IMR-90 (cell line): ENCODE measurements around the gene ODAD2. TPM values are rescaled to one million over a fixed set of nuclear protein-coding genes. Genes with fewer than 3 reads are reported as not detected.

Source experiments
- ATAC-seq: fragments of 200-7000 bp; cut with Tn5 transposase; 2 replicates; pipeline ENCODE4 v1.9.1; 2020; ENCODE audit warnings: low read depth, mild to moderate bottlenecking, moderate library complexity
- BruUV-seq: library from RNA; stranded (reverse); fragments of 400-500 nt; replicated peaks from 2 replicates; lab custom pipeline; 2021; lab: Mats Ljungman, UMichigan
- CTCF ChIA-PET: fragments of 300-600 bp; formaldehyde crosslinking; extraction: SDS; loops from one replicate; lab custom pipeline; 2021; ENCODE audit warnings: antibody characterized with exemption; lab: Yijun Ruan, JAX
- POLR2A ChIA-PET: fragments of 300-600 bp; sonication (Branson Sonifier 250); formaldehyde crosslinking; loops from one replicate; lab custom pipeline; 2022; ENCODE audit warnings: antibody characterized with exemption; ENCODE audit not compliant: unreplicated experiment; lab: Charles Lee
- DNase-seq: peaks from one replicate; pipeline ENCODE4 v3.0.0; 2013
- H2AFZ ChIP-seq: replicated peaks from 2 replicates; pipeline ENCODE3; 2013; ENCODE audit warnings: low read length, mild to moderate bottlenecking; ENCODE audit not compliant: poor library complexity
- H2AK5ac ChIP-seq: 2 replicates; pipeline ENCODE4 v1.6.1; 2013; ENCODE audit warnings: low read depth, low read length, inconsistent platforms
- H2AK9ac ChIP-seq: replicated peaks from 2 replicates; pipeline ENCODE3; 2013; ENCODE audit warnings: mild to moderate bottlenecking, low read depth, low read length, moderate library complexity; ENCODE audit not compliant: poor library complexity
- H2BK120ac ChIP-seq: 2 replicates; pipeline ENCODE4 v1.6.1; 2013; ENCODE audit warnings: low read depth, low read length, inconsistent platforms
- H2BK15ac ChIP-seq: 3 replicates; pipeline ENCODE4 v1.6.1; 2013; ENCODE audit warnings: low read depth, low read length, inconsistent platforms
- H2BK20ac ChIP-seq: 2 replicates; pipeline ENCODE4 v1.6.1; 2013; ENCODE audit warnings: low read depth, mild to moderate bottlenecking, inconsistent platforms, low read length, moderate library complexity
- H2BK5ac ChIP-seq: 2 replicates; pipeline ENCODE4 v1.6.1; 2013; ENCODE audit warnings: mild to moderate bottlenecking, low read depth, low read length, inconsistent platforms; ENCODE audit not compliant: poor library complexity, severe bottlenecking
- H3K14ac ChIP-seq: replicated peaks from 2 replicates; pipeline ENCODE4 v1.6.1; 2013; ENCODE audit warnings: low read depth, low read length, inconsistent platforms
- H3K18ac ChIP-seq: 2 replicates; pipeline ENCODE4 v1.6.1; 2013; ENCODE audit warnings: low read depth, low read length, control low read depth
- H3K23ac ChIP-seq: 2 replicates; pipeline ENCODE4 v1.6.1; 2013; ENCODE audit warnings: low read depth, low read length, inconsistent platforms
- H3K27ac ChIP-seq: 2 replicates; pipeline ENCODE4 v1.5.1; 2013; ENCODE audit warnings: mild to moderate bottlenecking, control low read depth, low read length; ENCODE audit not compliant: insufficient read depth
- H3K27me3 ChIP-seq: 2 replicates; pipeline ENCODE4 v1.6.1; 2013; ENCODE audit warnings: low read length; ENCODE audit not compliant: control insufficient read depth, insufficient read depth
- H3K36me3 ChIP-seq: 2 replicates; pipeline ENCODE4 v1.6.1; 2013; ENCODE audit warnings: low read length, mixed read lengths; ENCODE audit not compliant: control insufficient read depth, insufficient read depth
- H3K4ac ChIP-seq: 2 replicates; pipeline ENCODE4 v1.6.1; 2013; ENCODE audit warnings: low read depth, low read length, inconsistent platforms
- H3K4me1 ChIP-seq: 2 replicates; pipeline ENCODE4 v1.6.1; 2013; ENCODE audit warnings: low read length, mixed read lengths; ENCODE audit not compliant: control insufficient read depth, insufficient read depth
- H3K4me2 ChIP-seq: 2 replicates; pipeline ENCODE4 v1.6.1; 2013; ENCODE audit warnings: low read depth, mild to moderate bottlenecking, control low read depth, low read length, moderate library complexity
- H3K4me3 ChIP-seq: 2 replicates; pipeline ENCODE4 v1.5.1; 2013; ENCODE audit warnings: low read depth, mild to moderate bottlenecking, control low read depth, low read length, moderate library complexity; ENCODE audit not compliant: insufficient read depth
- H3K56ac ChIP-seq: 2 replicates; pipeline ENCODE4 v1.6.1; 2013; ENCODE audit warnings: low read length, inconsistent platforms; ENCODE audit not compliant: insufficient read depth; ENCODE audit errors: extremely low read depth
- H3K79me1 ChIP-seq, 2 experiments: 2 replicates each; pipeline ENCODE4 v1.6.1; 2013; ENCODE audit warnings: low read length in 2 of 2, inconsistent platforms in 1 of 2, low read depth in 1 of 2
- H3K9ac ChIP-seq: 2 replicates; pipeline ENCODE4 v1.6.1; 2013; ENCODE audit warnings: low read depth, low read length, control low read depth
- H3K9me1 ChIP-seq: 2 replicates; pipeline ENCODE4 v1.6.1; 2013; ENCODE audit warnings: low read length, inconsistent platforms; ENCODE audit not compliant: insufficient read depth
- H3K9me3 ChIP-seq: 2 replicates; pipeline ENCODE4 v1.6.1; 2013; ENCODE audit warnings: low read length; ENCODE audit not compliant: control insufficient read depth, insufficient read depth
- H4K20me1 ChIP-seq: 2 replicates; pipeline ENCODE4 v1.6.1; 2013; ENCODE audit warnings: low read length, inconsistent platforms; ENCODE audit not compliant: insufficient read depth
- H4K5ac ChIP-seq: 2 replicates; pipeline ENCODE4 v1.6.1; 2013; ENCODE audit warnings: mild to moderate bottlenecking, low read depth, low read length, control low read depth
- H4K8ac ChIP-seq, 2 experiments: 2 replicates each; pipeline ENCODE4 v1.6.1; 2013; ENCODE audit warnings: low read depth in 2 of 2, low read length in 2 of 2, control low read depth in 1 of 2, inconsistent platforms in 1 of 2
- H4K91ac ChIP-seq: 2 replicates; pipeline ENCODE4 v1.6.1; 2013; ENCODE audit warnings: low read depth, low read length, inconsistent platforms; ENCODE audit not compliant: insufficient read depth
- WGBS, 2 experiments: methylation state at CpG; one replicate each; pipeline versions ENCODE4 v1.1.5 to v1.1.7; 2013; ENCODE audit warnings: missing lambda C conversion rate in 2 of 2; ENCODE audit not compliant: insufficient read length in 1 of 2; ENCODE audit errors: extremely low coverage in 2 of 2; 5-methylcytosine and 5-hydroxymethylcytosine counted together
- dilution Hi-C: fragments of 300-500 bp; cut with HindIII; formaldehyde crosslinking; loops from one replicate; pipeline ENCODE4 v1.14.3; 2018; ENCODE audit warnings: low sequenced_read_pairs; ENCODE audit not compliant: unreplicated experiment
- in situ Hi-C: fragments of 300-500 bp; cut with MboI; formaldehyde crosslinking; loops from 3 replicates; pipeline ENCODE4 v1.14.3; 2019; ENCODE audit warnings: low sequenced_read_pairs, inconsistent platforms, mixed read lengths
- intact Hi-C: fragments of 100-400 bp; cut with micrococcal nuclease; formaldehyde crosslinking; loops from 2 replicates; pipeline ENCODE4 v1.10.0; 2022
- polyA plus RNA-seq, 3 experiments: library from polyadenylated mRNA; depleted of rRNA; stranded (reverse); fragments of >200 nt; gene quantifications; 2 replicates each; pipeline ENCODE4 v1.2.3, GENCODE V29; 2012; ENCODE audit warnings: low replicate concordance in 1 of 3
- total RNA-seq: library from RNA; depleted of rRNA; stranded (reverse); fragments of >200 nt; gene quantifications from 2 replicates; pipeline ENCODE4 v1.2.3, GENCODE V29; 2012
- TF ChIP-seq, protein P1 (sequence below): fragments of 150-350 bp; IDR thresholded peaks from 2 replicates; pipeline ENCODE4 v1.6.1; 2017; ENCODE audit warnings: mild to moderate bottlenecking, antibody characterized with exemption, low read length, low read depth

Gene ODAD2
- total and polyA plus RNA-seq, 2 of the 4 experiments (the other 2 are of a cell fraction), result 0.53 to 0.72 TPM

GRCh38 chr10:28008054-28008453, 9.2 kb upstream of the ODAD2 start:
- TF ChIP-seq, protein P1, sequence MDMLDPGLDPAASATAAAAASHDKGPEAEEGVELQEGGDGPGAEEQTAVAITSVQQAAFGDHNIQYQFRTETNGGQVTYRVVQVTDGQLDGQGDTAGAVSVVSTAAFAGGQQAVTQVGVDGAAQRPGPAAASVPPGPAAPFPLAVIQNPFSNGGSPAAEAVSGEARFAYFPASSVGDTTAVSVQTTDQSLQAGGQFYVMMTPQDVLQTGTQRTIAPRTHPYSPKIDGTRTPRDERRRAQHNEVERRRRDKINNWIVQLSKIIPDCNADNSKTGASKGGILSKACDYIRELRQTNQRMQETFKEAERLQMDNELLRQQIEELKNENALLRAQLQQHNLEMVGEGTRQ, result no peak
- no peak overlapping the region for H3K23ac ChIP-seq
- intact Hi-C loops (no loop called here), dilution Hi-C loops (no loop called here), in situ Hi-C loops (no loop called here)
- H3K9ac ChIP-seq, result no peak overlapping the region
- H3K14ac ChIP-seq, result no peak overlapping the region
- H2BK5ac ChIP-seq, result no peak overlapping the region
- H3K56ac ChIP-seq, result no peak overlapping the region
- no peak overlapping the region for H2BK120ac ChIP-seq
- no peak overlapping the region for H3K18ac ChIP-seq
- H3K9me1 ChIP-seq, result no peaks in the 10 kb centered on the region
- BruUV-seq, result no TSS peak
- H3K36me3 ChIP-seq, result no peaks in the 10 kb centered on the region
- no peak overlapping the region for H2BK15ac ChIP-seq
- H4K20me1 ChIP-seq, result no peaks in the 10 kb centered on the region
- no peak overlapping the region for H4K8ac ChIP-seq
- no peak overlapping the region for H3K4me3 ChIP-seq
- no peak overlapping the region for H4K91ac ChIP-seq
- H3K4ac ChIP-seq, result no peak overlapping the region
- H3K9me3 ChIP-seq, result no peaks in the 10 kb centered on the region
- no peak overlapping the region for H2AK9ac ChIP-seq
- H2BK20ac ChIP-seq, result no peak overlapping the region
- no peak overlapping the region for H2AFZ ChIP-seq
- H3K79me1 ChIP-seq, result no peaks in the 10 kb centered on the region
- no CpG with 5 or more reads among the region's 3 CpGs for WGBS, 2 experiments
- ChIA-PET CTCF (interaction anchor here (1.1 kb wide), 1 partner anchor 28 kb away, joined by 3 read pairs; no protein-coding TSS in a partner anchor), POLR2A (no interaction called here)
- no peaks in the 10 kb centered on the region; the same call in 1 of the 2 replicates for H3K27me3 ChIP-seq
- DNase-seq, result peak; percentile 28
- no peak for ATAC-seq
- no peak overlapping the region for H2AK5ac ChIP-seq
- no peak overlapping the region for H3K27ac ChIP-seq
- H3K4me1 ChIP-seq, result no peaks in the 10 kb centered on the region
- H4K5ac ChIP-seq, result no peak overlapping the region
- H3K4me2 ChIP-seq, result no peak overlapping the region
